K562 (cell line): ENCODE measurements around the gene GSTO2. TPM values are rescaled to one million over a fixed set of nuclear protein-coding genes. Genes with fewer than 3 reads are reported as not detected.

Experiments
- PHF8 ChIP-seq: fragments of 200-600 bp; sonication (generic); IDR thresholded peaks from 2 replicates; pipeline ENCODE4 v1.6.1; 2012; ENCODE audit warnings: mixed run types, mild to moderate bottlenecking, inconsistent platforms, low read length, moderate library complexity, borderline replicate concordance
- microRNA-seq: library from miRNA; unstranded; fragments of <30 nt; microRNA quantifications from one replicate; pipeline ENCODE4, GENCODE V29; 2018; ENCODE audit warnings: borderline microRNAs expressed
- polyA plus RNA-seq, 8 experiments: library from polyadenylated mRNA; depleted of rRNA in 4 of 8; stranded (reverse) in 5 of 8; unstranded in 3 of 8; fragments of >200 nt; fragmentation: Nextera tagmentation in 2 of 8; fragmentation: Illumina TruSeq in 1 of 8; extraction: Ambion mirVana in 2 of 8; extraction: Trizol in 1 of 8; gene quantifications; 2 replicates each; pipeline versions ENCODE4 v1.2.1 to v1.2.3, GENCODE V29; 2011 to 2014; ENCODE audit warnings: inconsistent platforms in 1 of 8, missing spikeins in 1 of 8
- small RNA-seq: library from RNA; depleted of rRNA; stranded (forward); fragments of <200 nt; gene quantifications from one replicate; pipeline ENCODE3, GENCODE V24; 2014
- total RNA-seq, 7 experiments: library from RNA; depleted of rRNA in 6 of 7; stranded (reverse); fragments of >200 nt in 6 of 7; fragmentation: Illumina TruSeq in 2 of 7; extraction: Trizol in 2 of 7; gene quantifications; 2 replicates each; pipeline versions ENCODE4 v1.2.1 to v1.2.3, GENCODE V29; 2011 to 2021; ENCODE audit warnings: low replicate concordance in 1 of 7

GSTO2 gene
- total and polyA plus RNA-seq, 9 of the 15 experiments (the other 6 are each of a cell fraction or from before 2014, with no cell fraction given), result 0.18 to 1.8 (median 0.90) TPM

GRCh38 chr10:104353325-104354048, 84.5 kb downstream of the GSTO2 start, which contains the start of gene CFAP58 (continued):
- TF ChIP-seq PHF8, result peak; percentile 35; the same call in 1 of the 2 replicates

Small RNAs within 50 kb of the gene (microRNA-seq; reads per million reads assigned to microRNA genes)
- gene MIR4482, result not detected

Small RNAs within 50 kb of the gene (small RNA-seq; reads per million reads assigned to genes)
- not detected for gene MIR4482

Other genes with a start within 250 kb of the GSTO2 start
- not detected in 2 replicates for gene COL17A1, start 183.3 kb upstream of the GSTO2 start, total RNA-seq (2014; rRNA removed)
- not detected in 2 replicates for gene COL17A1, start 183.3 kb upstream of the GSTO2 start, total RNA-seq (2014; rRNA removed; fragmentation: Illumina TruSeq; extraction: Trizol)
- gene COL17A1, start 183.3 kb upstream of the GSTO2 start, total RNA-seq (2015; rRNA removed; fragmentation: Illumina TruSeq; extraction: Trizol), result not detected in 2 replicates
- gene COL17A1, start 183.3 kb upstream of the GSTO2 start, total RNA-seq (2021), result 0.29 TPM in 1 of 2 replicates, not detected in the other
- not detected in 2 replicates for gene COL17A1, start 183.3 kb upstream of the GSTO2 start, polyA plus RNA-seq (2011; rRNA removed)
- not detected in 2 replicates for gene COL17A1, start 183.3 kb upstream of the GSTO2 start, polyA plus RNA-seq (2014; fragmentation: Illumina TruSeq; extraction: Trizol)
- not detected for gene COL17A1, start 183.3 kb upstream of the GSTO2 start, polyA plus RNA-seq (2014; fragmentation: Nextera tagmentation; extraction: Ambion mirVana)
- gene COL17A1, start 183.3 kb upstream of the GSTO2 start, polyA plus RNA-seq (2014; rRNA removed), result not detected in 2 replicates
- gene SFR1, start 147.0 kb upstream of the GSTO2 start, total RNA-seq (2014; rRNA removed), result 4.3 and 4.5 TPM in 2 replicates
- 11.2 and 12.7 TPM in 2 replicates for gene SFR1, start 147.0 kb upstream of the GSTO2 start, total RNA-seq (2014; rRNA removed; fragmentation: Illumina TruSeq; extraction: Trizol)
- gene SFR1, start 147.0 kb upstream of the GSTO2 start, total RNA-seq (2015; rRNA removed; fragmentation: Illumina TruSeq; extraction: Trizol), result 8.1 and 9.1 TPM in 2 replicates
- 6.7 and 6.8 TPM in 2 replicates for gene SFR1, start 147.0 kb upstream of the GSTO2 start, total RNA-seq (2021)
- gene SFR1, start 147.0 kb upstream of the GSTO2 start, polyA plus RNA-seq (2011; rRNA removed), result 4.2 and 8.3 TPM in 2 replicates
- gene SFR1, start 147.0 kb upstream of the GSTO2 start, polyA plus RNA-seq (2014; fragmentation: Illumina TruSeq; extraction: Trizol), result 7.8 and 10.3 TPM in 2 replicates
- gene SFR1, start 147.0 kb upstream of the GSTO2 start, polyA plus RNA-seq (2014; fragmentation: Nextera tagmentation; extraction: Ambion mirVana), result 10 to 100 TPM; 17.8 to 18.7 TPM
- gene SFR1, start 147.0 kb upstream of the GSTO2 start, polyA plus RNA-seq (2014; rRNA removed), result 8.0 and 8.6 TPM in 2 replicates
- gene CFAP43, start 36.8 kb upstream of the GSTO2 start, total RNA-seq (2014; rRNA removed), result 0.09 and 0.20 TPM in 2 replicates
- 0.10 and 0.11 TPM in 2 replicates for gene CFAP43, start 36.8 kb upstream of the GSTO2 start, total RNA-seq (2014; rRNA removed; fragmentation: Illumina TruSeq; extraction: Trizol)
- gene CFAP43, start 36.8 kb upstream of the GSTO2 start, total RNA-seq (2015; rRNA removed; fragmentation: Illumina TruSeq; extraction: Trizol), result 0.11 and 0.15 TPM in 2 replicates
- gene CFAP43, start 36.8 kb upstream of the GSTO2 start, total RNA-seq (2021), result 0.16 and 0.20 TPM in 2 replicates
- gene CFAP43, start 36.8 kb upstream of the GSTO2 start, polyA plus RNA-seq (2011; rRNA removed), result 0.43 and 0.86 TPM in 2 replicates
- 0.09 TPM in 1 of 2 replicates, not detected in the other for gene CFAP43, start 36.8 kb upstream of the GSTO2 start, polyA plus RNA-seq (2014; fragmentation: Illumina TruSeq; extraction: Trizol)
- under 1 TPM in 1 of 2 experiments, not detected in 1; 0.07 TPM for gene CFAP43, start 36.8 kb upstream of the GSTO2 start, polyA plus RNA-seq (2014; fragmentation: Nextera tagmentation; extraction: Ambion mirVana)
- 0.04 and 0.54 TPM in 2 replicates for gene CFAP43, start 36.8 kb upstream of the GSTO2 start, polyA plus RNA-seq (2014; rRNA removed)
- gene GSTO1, start 14.3 kb upstream of the GSTO2 start, total RNA-seq (2014; rRNA removed), result 221 and 225 TPM in 2 replicates
- gene GSTO1, start 14.3 kb upstream of the GSTO2 start, total RNA-seq (2014; rRNA removed; fragmentation: Illumina TruSeq; extraction: Trizol), result 237 and 280 TPM in 2 replicates
- gene GSTO1, start 14.3 kb upstream of the GSTO2 start, total RNA-seq (2015; rRNA removed; fragmentation: Illumina TruSeq; extraction: Trizol), result 195 and 204 TPM in 2 replicates
- 252 and 275 TPM in 2 replicates for gene GSTO1, start 14.3 kb upstream of the GSTO2 start, total RNA-seq (2021)
- 401 and 592 TPM in 2 replicates for gene GSTO1, start 14.3 kb upstream of the GSTO2 start, polyA plus RNA-seq (2011; rRNA removed)
- gene GSTO1, start 14.3 kb upstream of the GSTO2 start, polyA plus RNA-seq (2014; fragmentation: Illumina TruSeq; extraction: Trizol), result 283 and 333 TPM in 2 replicates
- 100 to 1,000 TPM; 136 to 205 TPM for gene GSTO1, start 14.3 kb upstream of the GSTO2 start, polyA plus RNA-seq (2014; fragmentation: Nextera tagmentation; extraction: Ambion mirVana)
- gene GSTO1, start 14.3 kb upstream of the GSTO2 start, polyA plus RNA-seq (2014; rRNA removed), result 315 and 359 TPM in 2 replicates
- gene ITPRIP, start 69.3 kb downstream of the GSTO2 start, total RNA-seq (2014; rRNA removed), result 11.1 and 14.2 TPM in 2 replicates
- 5.1 and 5.5 TPM in 2 replicates for gene ITPRIP, start 69.3 kb downstream of the GSTO2 start, total RNA-seq (2014; rRNA removed; fragmentation: Illumina TruSeq; extraction: Trizol)
- gene ITPRIP, start 69.3 kb downstream of the GSTO2 start, total RNA-seq (2015; rRNA removed; fragmentation: Illumina TruSeq; extraction: Trizol), result 5.2 and 5.4 TPM in 2 replicates
- 27.0 and 28.5 TPM in 2 replicates for gene ITPRIP, start 69.3 kb downstream of the GSTO2 start, total RNA-seq (2021)
- gene ITPRIP, start 69.3 kb downstream of the GSTO2 start, polyA plus RNA-seq (2011; rRNA removed), result 10.9 and 13.3 TPM in 2 replicates
- gene ITPRIP, start 69.3 kb downstream of the GSTO2 start, polyA plus RNA-seq (2014; fragmentation: Illumina TruSeq; extraction: Trizol), result 17.8 and 18.5 TPM in 2 replicates
- gene ITPRIP, start 69.3 kb downstream of the GSTO2 start, polyA plus RNA-seq (2014; fragmentation: Nextera tagmentation; extraction: Ambion mirVana), result 1 to 10 TPM; 4.4 to 4.9 TPM
- gene ITPRIP, start 69.3 kb downstream of the GSTO2 start, polyA plus RNA-seq (2014; rRNA removed), result 12.9 and 15.3 TPM in 2 replicates
- gene CFAP58, start 84.6 kb downstream of the GSTO2 start, total RNA-seq (2014; rRNA removed), result 0.45 and 2.0 TPM in 2 replicates
- 0.98 and 1.2 TPM in 2 replicates for gene CFAP58, start 84.6 kb downstream of the GSTO2 start, total RNA-seq (2014; rRNA removed; fragmentation: Illumina TruSeq; extraction: Trizol)
- gene CFAP58, start 84.6 kb downstream of the GSTO2 start, total RNA-seq (2015; rRNA removed; fragmentation: Illumina TruSeq; extraction: Trizol), result 0.54 and 0.68 TPM in 2 replicates
- gene CFAP58, start 84.6 kb downstream of the GSTO2 start, total RNA-seq (2021), result 0.60 and 0.69 TPM in 2 replicates
- 0.62 and 1.2 TPM in 2 replicates for gene CFAP58, start 84.6 kb downstream of the GSTO2 start, polyA plus RNA-seq (2011; rRNA removed)
- 0.71 and 0.72 TPM in 2 replicates for gene CFAP58, start 84.6 kb downstream of the GSTO2 start, polyA plus RNA-seq (2014; fragmentation: Illumina TruSeq; extraction: Trizol)
- under 1 TPM; 0.08 to 0.52 TPM for gene CFAP58, start 84.6 kb downstream of the GSTO2 start, polyA plus RNA-seq (2014; fragmentation: Nextera tagmentation; extraction: Ambion mirVana)
- 0.42 and 1.0 TPM in 2 replicates for gene CFAP58, start 84.6 kb downstream of the GSTO2 start, polyA plus RNA-seq (2014; rRNA removed)